ENCODE measurements around the gene HEYL. TPM values are rescaled to one million over a fixed set of nuclear protein-coding genes. Genes with fewer than 3 reads are reported as not detected.

The HEYL gene
- total RNA-seq = 10 to 100 TPM in 2 of 4 donors, 1 to 10 TPM in 2; 9.3 to 17.0 (median 11.5) TPM

DNA sequence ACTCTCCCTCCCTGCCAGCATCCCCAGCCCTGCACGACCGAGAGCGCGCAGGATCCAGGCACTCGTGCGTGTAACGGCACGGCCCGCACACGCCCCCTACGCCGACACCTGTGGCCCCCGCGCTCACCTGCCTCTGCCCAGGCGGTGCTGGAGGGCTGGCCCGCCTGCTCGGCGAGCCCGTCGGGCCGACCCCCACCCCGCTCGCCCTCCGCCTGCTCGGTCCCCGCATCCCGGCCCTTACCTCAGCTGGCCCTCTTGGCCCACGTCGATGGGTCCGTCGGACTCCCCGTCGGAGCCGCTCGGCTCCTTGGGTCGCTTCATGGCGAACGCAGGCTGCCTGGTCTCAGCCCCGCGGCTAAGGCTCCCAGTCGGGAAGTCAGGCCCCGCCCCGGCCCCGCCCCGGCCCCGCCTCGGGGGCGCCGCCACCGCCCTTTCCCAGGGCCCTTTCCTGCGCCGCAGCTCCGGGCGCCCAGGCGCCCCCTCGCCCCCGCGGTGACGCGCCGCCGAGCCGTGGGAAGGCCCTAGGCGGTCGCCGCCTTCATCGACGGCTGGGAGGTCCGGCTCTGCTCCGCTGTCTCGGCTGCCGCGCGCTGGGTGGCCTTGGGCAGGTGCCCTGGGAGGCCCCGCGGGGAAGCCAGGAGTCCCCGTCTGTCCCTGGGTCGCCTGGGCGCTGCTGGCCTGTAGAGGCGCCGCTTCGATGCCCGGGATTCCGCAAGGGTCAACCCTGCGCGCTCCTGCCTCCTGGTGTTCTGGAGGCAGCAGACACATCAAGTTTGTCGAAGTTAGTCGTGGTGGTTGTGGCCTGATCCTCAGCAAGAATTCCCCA lies at the start of gene HEYL:
TSS of gene HEYL (minus strand) at position 339 of the 826 bp plus-strand sequence. CDS start at position 321, 18 bp downstream.
- Histone ChIP-seq H3K36me3 (no peaks in the 10 kb centered on the region), H3K4me1 (peaks cover 0 to 12% of the 10 kb centered on the region in 2 donors), H3K4me3 (replicated peaks in 1 of 3) (peak within 1 kb of the TSS in 1 of 3 donors; percentile 39), H3K9me3 (no peaks in the 10 kb centered on the region), H3K27ac (peak within 1 kb of the TSS in 1 of 3 donors; percentile 57), H3K27me3 (no peaks in the 10 kb centered on the region)
- TF ChIP-seq, protein P1, sequence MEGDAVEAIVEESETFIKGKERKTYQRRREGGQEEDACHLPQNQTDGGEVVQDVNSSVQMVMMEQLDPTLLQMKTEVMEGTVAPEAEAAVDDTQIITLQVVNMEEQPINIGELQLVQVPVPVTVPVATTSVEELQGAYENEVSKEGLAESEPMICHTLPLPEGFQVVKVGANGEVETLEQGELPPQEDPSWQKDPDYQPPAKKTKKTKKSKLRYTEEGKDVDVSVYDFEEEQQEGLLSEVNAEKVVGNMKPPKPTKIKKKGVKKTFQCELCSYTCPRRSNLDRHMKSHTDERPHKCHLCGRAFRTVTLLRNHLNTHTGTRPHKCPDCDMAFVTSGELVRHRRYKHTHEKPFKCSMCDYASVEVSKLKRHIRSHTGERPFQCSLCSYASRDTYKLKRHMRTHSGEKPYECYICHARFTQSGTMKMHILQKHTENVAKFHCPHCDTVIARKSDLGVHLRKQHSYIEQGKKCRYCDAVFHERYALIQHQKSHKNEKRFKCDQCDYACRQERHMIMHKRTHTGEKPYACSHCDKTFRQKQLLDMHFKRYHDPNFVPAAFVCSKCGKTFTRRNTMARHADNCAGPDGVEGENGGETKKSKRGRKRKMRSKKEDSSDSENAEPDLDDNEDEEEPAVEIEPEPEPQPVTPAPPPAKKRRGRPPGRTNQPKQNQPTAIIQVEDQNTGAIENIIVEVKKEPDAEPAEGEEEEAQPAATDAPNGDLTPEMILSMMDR (IDR thresholded peaks at IDR 0.05) = peak in 1 of 6 experiments; percentile 27
- no peak for TF ChIP-seq POLR2A (IDR thresholded peaks at IDR 0.05)
- peak; percentile 48 to 61 for DNase-seq
- intact Hi-C loops (cut with DNase I) = no loop called here
- whole genome bisulfite sequencing, 2 donors = 5% methylated on average over 15 of the region's 88 CpGs; no CpG with 5 or more reads in 1 of the 2 donors

DNA sequence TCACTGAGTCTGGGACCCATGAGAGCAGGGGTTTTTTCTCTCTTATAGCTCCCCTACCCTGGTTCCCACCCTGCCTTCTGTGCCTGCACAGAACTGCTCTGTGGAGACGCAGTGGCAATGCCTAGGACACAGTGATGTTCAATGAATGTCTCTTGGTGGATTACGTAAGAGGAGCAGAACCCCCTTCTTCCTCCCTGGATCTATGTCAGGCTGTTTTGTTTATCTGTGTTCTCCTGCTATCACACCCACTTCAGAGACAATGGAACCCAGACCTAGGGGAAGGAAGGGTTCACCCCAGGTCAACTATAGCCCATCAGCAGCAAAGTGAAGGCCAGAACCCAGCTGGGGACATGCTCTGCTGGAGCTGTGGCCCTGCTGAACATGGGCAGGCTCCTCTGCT lies 49.8 kb upstream of the HEYL start:
- no peak overlapping the region for H3K27ac ChIP-seq
- intact Hi-C loops (cut with DNase I) = no loop called here
- DNase-seq = no peak
- H3K9me3 ChIP-seq = no peaks in the 10 kb centered on the region
- H3K27me3 ChIP-seq = no peaks in the 10 kb centered on the region
- no peaks in the 10 kb centered on the region for H3K36me3 ChIP-seq
- 71 to 87% methylated on average over 2 of the region's 2 CpGs for WGBS, 2 donors
- no peak overlapping the region for H3K4me3 ChIP-seq (replicated peaks in 1 of 3)
- H3K4me1 ChIP-seq = peaks cover 13 to 19% of the 10 kb centered on the region in 2 donors
- TF ChIP-seq, protein P1 (IDR thresholded peaks at IDR 0.05) = no peak
- no peak for TF ChIP-seq POLR2A (IDR thresholded peaks at IDR 0.05)

DNA sequence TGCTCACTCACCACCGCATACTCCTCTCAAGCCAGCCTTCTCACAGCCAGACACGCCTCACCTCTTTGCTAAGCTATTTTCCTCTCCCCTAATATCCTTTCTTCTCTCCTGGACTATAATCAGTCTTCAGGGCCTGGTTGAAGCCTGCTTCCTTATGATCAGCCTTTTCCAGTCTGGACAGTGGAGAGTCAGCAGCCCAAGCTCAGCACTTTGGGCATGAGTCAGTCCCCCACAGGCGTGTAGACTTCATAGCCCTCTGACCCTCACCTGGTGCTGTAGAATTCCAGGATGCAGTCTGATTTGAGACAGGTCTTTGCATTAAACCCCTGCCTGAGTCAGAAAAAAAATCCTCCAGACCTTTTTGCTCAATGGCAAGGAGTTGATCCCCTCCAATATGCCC lies 49.3 kb upstream of the HEYL start:
- 82 to 89% methylated on average over 3 of the region's 3 CpGs for WGBS, 2 donors
- intact Hi-C loops (cut with DNase I) = no loop called here
- H3K4me3 ChIP-seq (replicated peaks in 1 of 3) = no peak overlapping the region
- no peak overlapping the region for H3K27ac ChIP-seq
- DNase-seq = no peak
- no peaks in the 10 kb centered on the region for H3K9me3 ChIP-seq
- peaks cover 13 to 19% of the 10 kb centered on the region in 2 donors for H3K4me1 ChIP-seq
- H3K36me3 ChIP-seq = no peaks in the 10 kb centered on the region
- TF ChIP-seq, protein P1 (IDR thresholded peaks at IDR 0.05) = no peak
- TF ChIP-seq POLR2A (IDR thresholded peaks at IDR 0.05) = no peak
- H3K27me3 ChIP-seq = peaks cover 3% of the 10 kb centered on the region

DNA sequence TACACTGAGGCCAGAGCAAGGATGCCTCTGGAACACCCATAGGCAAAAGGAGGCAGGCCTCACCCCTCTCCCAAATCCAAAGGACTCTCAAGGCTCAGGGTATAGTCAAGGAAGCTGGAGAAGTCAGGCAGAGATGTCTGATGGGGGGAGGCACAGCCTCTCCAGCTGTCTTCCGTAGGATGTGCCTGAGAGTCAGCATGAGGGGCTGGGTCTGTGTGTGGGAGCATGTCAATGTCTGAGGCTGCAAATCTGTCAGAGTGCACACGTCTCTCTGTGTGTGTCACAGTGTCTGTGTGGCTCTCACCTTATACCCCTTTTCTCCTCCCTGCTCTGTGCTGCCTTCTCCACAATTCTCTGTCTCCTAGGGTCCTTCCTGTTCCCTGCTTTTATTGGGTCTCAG lies 47.8 kb upstream of the HEYL start:
- Histone ChIP-seq H3K9me3 (no peaks in the 10 kb centered on the region), H3K4me1 (peaks cover 10 to 14% of the 10 kb centered on the region in 2 donors), H3K27me3 (peaks cover 4% of the 10 kb centered on the region), H3K36me3 (no peaks in the 10 kb centered on the region), H3K27ac (no peak overlapping the region), H3K4me3 (replicated peaks in 1 of 3) (no peak overlapping the region)
- intact Hi-C loops (cut with DNase I) = no loop called here
- no peak for TF ChIP-seq POLR2A (IDR thresholded peaks at IDR 0.05)
- no peak for DNase-seq
- 57 to 82% methylated on average over 2 of the region's 2 CpGs for WGBS, 2 donors

DNA sequence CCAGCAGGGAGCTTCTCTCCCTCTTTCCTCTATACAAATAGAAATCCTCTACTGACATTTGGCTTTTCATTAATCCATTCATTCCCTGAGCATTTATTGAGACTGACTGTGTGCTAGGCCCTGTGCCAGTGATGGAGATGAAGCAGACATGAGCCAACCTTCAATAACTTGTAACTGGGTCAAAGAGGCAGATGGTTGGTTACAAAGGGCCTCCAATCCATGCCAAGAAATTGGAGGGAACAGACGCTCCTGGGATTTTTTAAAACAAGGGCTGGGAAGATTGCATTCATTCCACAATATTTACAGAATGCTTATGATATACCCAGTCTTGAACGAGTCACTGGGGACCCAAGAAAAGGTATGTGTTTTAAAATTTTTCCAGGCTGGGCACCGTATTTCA lies 45.6 kb upstream of the HEYL start:
- TF ChIP-seq, protein P1 (IDR thresholded peaks at IDR 0.05) = no peak
- no peak for TF ChIP-seq POLR2A (IDR thresholded peaks at IDR 0.05)
- WGBS, 2 donors = 77 to 90% methylated on average over 3 of the region's 3 CpGs
- Histone ChIP-seq H3K4me3 (replicated peaks in 1 of 3) (no peak overlapping the region), H3K36me3 (no peaks in the 10 kb centered on the region), H3K4me1 (no peaks in the 10 kb centered on the region), H3K27me3 (peaks cover 4% of the 10 kb centered on the region), H3K27ac (no peak overlapping the region), H3K9me3 (no peaks in the 10 kb centered on the region)
- intact Hi-C loops (cut with DNase I) = no loop called here
- DNase-seq = no peak

Measured in thyroid gland (tissue), 4 donors.